Ascending aorta (tissue), 2 donors: Measurements from ENCODE around the gene KRTAP10-2. TPM values are rescaled to one million over a fixed set of nuclear protein-coding genes. Genes with fewer than 3 reads are reported as not detected.

ENCODE experiments used
- DNase-seq, 2 donors: peaks; one replicate each; pipeline ENCODE4 v3.0.0-alpha.2; 2019; ENCODE audit warnings: low spot score in 2 of 2
- H3K27ac ChIP-seq, 2 donors: fragments of 200-600 bp; sonication (generic); one replicate each; pipeline ENCODE4 v1.5.1; 2016 to 2017; ENCODE audit warnings: mild to moderate bottlenecking in 1 of 2
- H3K27me3 ChIP-seq: fragments of 200-600 bp; sonication (generic); one replicate; pipeline ENCODE4 v1.5.1; 2017
- H3K36me3 ChIP-seq, 2 donors: fragments of 200-600 bp; sonication (generic); one replicate each; pipeline ENCODE4 v1.5.1; 2016
- H3K4me1 ChIP-seq, 2 donors: fragments of 200-600 bp; sonication (generic); one replicate each; pipeline ENCODE4 v1.5.1; 2016 to 2017; ENCODE audit warnings: mild to moderate bottlenecking in 1 of 2
- H3K4me3 ChIP-seq, 2 donors: fragments of 200-600 bp; sonication (generic); one replicate each; pipeline ENCODE4 v1.5.1; 2016 to 2017; ENCODE audit warnings: mild to moderate bottlenecking in 1 of 2
- H3K9me3 ChIP-seq, 2 donors: fragments of 200-600 bp; sonication (generic); one replicate each; pipeline ENCODE4 v1.5.1; 2016
- intact Hi-C: fragments of 100-400 bp; cut with DNase I; formaldehyde crosslinking; loops from one replicate; pipeline ENCODE4 v1.15.1; 2023
- total RNA-seq: library from RNA; depleted of rRNA; stranded (reverse); fragments of >200 nt; gene quantifications from one replicate; pipeline ENCODE4 v1.1.0, GENCODE V29; 2016
- TF ChIP-seq, protein P1 (sequence below), 3 experiments: fragments of 200-600 bp in 2 of 3; fragments of 450-650 bp in 1 of 3; sonication (generic) in 2 of 3; IDR thresholded peaks; one replicate each; pipeline ENCODE4 v1.5.1; 2016 to 2019; ENCODE audit warnings: antibody characterized with exemption in 3 of 3, mild to moderate bottlenecking in 1 of 3, moderate library complexity in 1 of 3

Gene KRTAP10-2
- total RNA-seq, 1 donor from 2014 or later, result not detected

DNA sequence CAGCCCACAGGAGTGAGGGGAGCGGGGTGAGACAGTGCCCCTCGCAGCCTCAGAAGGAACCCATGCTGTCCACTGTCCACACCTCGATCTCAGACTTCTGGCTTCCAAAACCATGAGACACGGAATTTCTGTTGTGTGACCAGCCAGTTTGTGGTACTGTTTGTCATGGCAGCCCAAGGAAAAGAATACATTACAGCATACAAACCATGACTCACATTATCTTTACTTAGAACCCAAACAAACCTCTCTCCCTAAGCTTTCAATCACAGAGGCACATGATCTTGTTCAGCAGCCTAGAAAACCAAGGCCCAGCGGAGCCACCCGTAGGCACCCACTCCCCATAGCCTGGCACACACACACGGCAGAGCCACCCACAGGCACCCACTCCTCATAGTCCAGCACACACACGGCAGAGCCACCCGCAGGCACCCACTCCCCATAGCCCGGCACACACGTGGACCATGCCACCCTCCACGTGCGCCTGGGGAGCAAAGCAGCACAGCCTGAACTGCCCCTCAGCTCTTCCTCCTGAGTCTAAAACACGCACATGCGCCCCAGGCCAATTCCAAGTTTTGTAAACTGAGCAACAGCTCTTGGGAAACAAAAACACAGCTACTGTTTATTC lies 21.8 kb upstream of the KRTAP10-2 start:
- no peaks in the 10 kb centered on the region for H3K27me3 ChIP-seq
- TF ChIP-seq, protein P1, sequence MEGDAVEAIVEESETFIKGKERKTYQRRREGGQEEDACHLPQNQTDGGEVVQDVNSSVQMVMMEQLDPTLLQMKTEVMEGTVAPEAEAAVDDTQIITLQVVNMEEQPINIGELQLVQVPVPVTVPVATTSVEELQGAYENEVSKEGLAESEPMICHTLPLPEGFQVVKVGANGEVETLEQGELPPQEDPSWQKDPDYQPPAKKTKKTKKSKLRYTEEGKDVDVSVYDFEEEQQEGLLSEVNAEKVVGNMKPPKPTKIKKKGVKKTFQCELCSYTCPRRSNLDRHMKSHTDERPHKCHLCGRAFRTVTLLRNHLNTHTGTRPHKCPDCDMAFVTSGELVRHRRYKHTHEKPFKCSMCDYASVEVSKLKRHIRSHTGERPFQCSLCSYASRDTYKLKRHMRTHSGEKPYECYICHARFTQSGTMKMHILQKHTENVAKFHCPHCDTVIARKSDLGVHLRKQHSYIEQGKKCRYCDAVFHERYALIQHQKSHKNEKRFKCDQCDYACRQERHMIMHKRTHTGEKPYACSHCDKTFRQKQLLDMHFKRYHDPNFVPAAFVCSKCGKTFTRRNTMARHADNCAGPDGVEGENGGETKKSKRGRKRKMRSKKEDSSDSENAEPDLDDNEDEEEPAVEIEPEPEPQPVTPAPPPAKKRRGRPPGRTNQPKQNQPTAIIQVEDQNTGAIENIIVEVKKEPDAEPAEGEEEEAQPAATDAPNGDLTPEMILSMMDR (IDR thresholded peaks at IDR 0.05), result no peak
- no peaks in the 10 kb centered on the region for H3K4me1 ChIP-seq
- H3K4me3 ChIP-seq, result no peak overlapping the region
- H3K36me3 ChIP-seq, result no peaks in the 10 kb centered on the region
- H3K27ac ChIP-seq, result no peak overlapping the region
- peaks cover 4 to 8% of the 10 kb centered on the region in 2 donors for H3K9me3 ChIP-seq
- intact Hi-C loops, result no loop called here
- DNase-seq, result no peak

DNA sequence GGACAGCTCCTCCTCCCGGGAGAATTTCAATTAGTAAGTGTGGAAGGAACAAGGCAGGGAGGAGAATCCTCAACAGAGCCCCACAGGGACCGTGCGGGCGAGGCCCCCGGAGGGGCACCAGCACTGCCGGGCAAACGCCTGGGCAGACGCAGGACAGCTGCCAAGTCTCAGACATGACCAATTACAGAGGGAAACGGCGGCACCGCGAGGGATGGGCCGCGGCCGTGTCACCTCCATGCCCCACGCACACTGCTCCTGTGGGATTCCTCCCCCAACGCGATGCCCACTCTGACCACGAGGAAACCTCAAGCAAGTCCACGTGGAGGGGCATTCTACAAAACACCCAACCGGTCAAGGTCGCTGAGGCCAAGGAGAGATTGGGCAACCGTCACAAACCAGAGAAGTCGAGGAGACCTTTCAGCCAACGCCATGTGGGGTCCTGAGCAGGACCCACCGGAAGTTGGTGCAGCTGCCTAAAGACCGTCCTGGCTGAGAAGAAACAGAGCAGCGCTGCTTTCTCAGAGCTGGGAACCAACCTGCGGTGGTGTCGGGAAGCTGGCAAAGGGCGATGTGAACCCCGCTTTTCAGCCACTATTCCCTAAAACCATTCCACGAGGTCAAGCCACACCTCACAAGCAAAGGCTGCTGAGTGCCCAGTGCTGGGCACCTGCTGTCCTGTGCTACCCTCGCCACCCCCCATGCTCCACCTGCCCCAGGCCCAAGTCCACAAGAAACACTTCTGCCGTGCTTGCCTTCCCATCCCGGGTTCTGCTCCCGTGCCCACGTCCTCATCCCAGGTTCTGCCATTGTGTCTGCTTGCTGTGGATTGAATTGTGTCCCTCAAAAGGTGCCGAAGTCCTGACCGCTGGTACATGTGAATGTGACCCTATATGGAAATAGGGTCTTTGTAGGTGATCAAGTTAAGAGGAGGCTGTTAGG lies 20.8 kb upstream of the KRTAP10-2 start:
- no peak for DNase-seq
- intact Hi-C loops, result no loop called here
- Histone ChIP-seq H3K4me3 (no peak overlapping the region), H3K27ac (no peak overlapping the region), H3K9me3 (peaks cover under 1 to 6% of the 10 kb centered on the region in 2 donors), H3K4me1 (no peaks in the 10 kb centered on the region), H3K27me3 (no peaks in the 10 kb centered on the region), H3K36me3 (no peaks in the 10 kb centered on the region)
- TF ChIP-seq, protein P1 (IDR thresholded peaks at IDR 0.05), result no peak

DNA sequence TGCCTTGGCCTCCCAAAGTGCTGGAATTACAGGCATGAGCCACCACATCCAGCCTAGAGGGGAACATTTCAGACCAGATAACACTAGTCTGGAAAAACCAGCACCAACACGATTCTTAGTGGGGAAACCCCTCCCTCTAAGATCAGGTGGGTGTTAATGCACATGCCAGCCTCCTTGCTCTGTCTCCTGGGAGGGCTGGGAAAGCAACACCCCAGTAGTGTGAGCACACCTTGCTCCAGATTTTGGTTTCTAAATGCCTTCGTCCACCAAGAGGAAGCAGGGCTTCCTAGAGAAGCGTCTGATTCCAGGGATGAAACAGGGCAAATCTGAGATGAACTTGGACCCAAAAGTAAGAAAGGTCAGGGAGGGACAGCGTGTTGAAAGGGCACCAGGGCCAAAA lies 20.0 kb upstream of the KRTAP10-2 start:
- no peaks in the 10 kb centered on the region for H3K36me3 ChIP-seq

DNA sequence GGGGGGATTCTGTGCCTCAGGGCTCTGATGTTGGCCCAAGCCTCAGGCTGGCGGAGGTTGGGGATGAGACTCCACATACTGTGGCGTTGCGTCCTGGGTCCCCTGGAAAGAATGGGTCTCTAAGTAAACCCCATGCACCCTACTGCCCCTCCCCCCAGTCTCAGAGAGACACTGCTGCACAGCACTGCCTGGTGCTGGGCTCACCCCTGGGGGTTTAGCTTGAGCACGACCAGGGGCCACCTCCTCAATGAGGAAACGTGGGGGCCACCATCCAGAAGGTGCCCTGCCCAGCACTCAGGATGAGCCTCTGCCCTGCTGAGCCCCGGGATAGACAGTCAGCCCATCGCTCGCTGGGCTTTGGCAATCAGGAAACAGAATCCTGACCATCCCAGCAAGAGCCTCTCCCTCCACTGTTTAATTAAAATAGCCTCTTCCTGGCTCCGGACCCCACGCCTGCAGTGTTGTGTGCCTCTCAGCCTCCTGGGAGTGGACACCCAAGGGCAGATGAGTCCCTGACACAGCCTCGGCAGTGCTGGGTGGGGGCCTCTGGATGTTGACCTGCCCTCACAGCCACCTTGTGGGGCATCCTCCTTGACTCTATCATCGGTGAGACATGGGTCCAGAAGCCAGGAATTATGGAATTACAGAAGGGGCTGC lies 18.7 kb upstream of the KRTAP10-2 start:
- H3K4me3 ChIP-seq, result no peak overlapping the region
- no peaks in the 10 kb centered on the region for H3K9me3 ChIP-seq
- DNase-seq, result no peak
- H3K4me1 ChIP-seq, result no peaks in the 10 kb centered on the region
- TF ChIP-seq, protein P1 (IDR thresholded peaks at IDR 0.05), result no peak
- no peaks in the 10 kb centered on the region for H3K36me3 ChIP-seq
- no peak overlapping the region for H3K27ac ChIP-seq
- intact Hi-C loops, result no loop called here
- no peaks in the 10 kb centered on the region for H3K27me3 ChIP-seq

More for the DNA sequence above, 20.0 kb upstream of the KRTAP10-2 start:
- Histone ChIP-seq H3K9me3 (no peaks in the 10 kb centered on the region), H3K27me3 (no peaks in the 10 kb centered on the region), H3K4me3 (no peak overlapping the region), H3K27ac (no peak overlapping the region), H3K4me1 (no peaks in the 10 kb centered on the region)
- no peak for DNase-seq
- TF ChIP-seq, protein P1 (IDR thresholded peaks at IDR 0.05), result no peak
- intact Hi-C loops, result no loop called here

DNA sequence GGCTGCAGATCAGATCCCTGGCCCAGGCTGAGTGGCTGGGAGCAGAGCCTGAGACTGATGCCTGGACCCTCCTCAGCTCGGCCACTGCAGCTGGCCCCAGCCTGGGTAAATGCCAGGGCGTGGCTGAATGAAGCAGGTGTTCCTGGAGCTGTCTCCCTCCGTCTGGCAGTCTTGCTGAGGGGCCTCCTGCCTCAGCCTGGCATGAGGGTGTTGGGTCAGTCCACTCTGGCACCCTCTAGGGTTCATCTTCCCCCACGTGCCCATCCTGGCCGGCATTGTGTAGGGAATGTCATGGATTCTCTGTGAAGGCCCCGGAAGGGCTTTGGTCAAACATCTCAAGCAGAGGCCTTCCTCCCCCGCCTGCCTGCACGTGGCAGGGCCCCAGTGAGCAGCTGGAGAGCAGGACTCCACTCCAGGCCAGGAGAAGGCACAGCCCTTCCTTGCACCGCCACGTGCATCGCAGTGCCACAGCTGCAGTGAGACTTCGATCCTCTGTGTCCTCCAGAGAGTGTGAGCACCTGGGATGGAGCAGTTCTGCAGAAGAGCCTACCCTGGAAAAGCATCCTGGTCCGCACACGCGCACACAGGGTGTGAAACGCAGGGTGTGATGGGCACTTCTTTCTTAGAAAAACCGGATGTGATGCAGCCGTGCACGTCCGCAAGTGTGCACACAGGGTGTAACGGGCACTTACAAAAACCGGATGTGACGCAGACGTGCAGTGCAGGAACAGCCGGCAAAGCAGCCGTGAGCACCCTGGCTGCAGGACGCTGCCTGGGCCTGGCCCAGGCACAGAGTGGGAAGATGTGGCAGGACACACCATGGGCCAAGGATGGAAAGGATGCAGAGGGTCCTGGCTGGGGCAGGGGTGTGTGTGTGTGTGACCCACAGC lies 17.6 kb upstream of the KRTAP10-2 start:
- TF ChIP-seq, protein P1 (IDR thresholded peaks at IDR 0.05), result no peak
- DNase-seq, result no peak
- Histone ChIP-seq H3K36me3 (no peaks in the 10 kb centered on the region), H3K9me3 (no peaks in the 10 kb centered on the region), H3K4me1 (no peaks in the 10 kb centered on the region), H3K27ac (no peak overlapping the region), H3K4me3 (no peak overlapping the region), H3K27me3 (no peaks in the 10 kb centered on the region)
- intact Hi-C loops, result no loop called here
